ENCODE results near the gene NID1. TPM values are rescaled to one million over a fixed set of nuclear protein-coding genes. Genes with fewer than 3 reads are reported as not detected.
A peak's percentile ranks its signal among the peaks of the same experiment; 100 is the strongest.
"Not testable (repeated sequence)": the region's sequence is repeated elsewhere in the genome, so short reads cannot be mapped to it uniquely, and the experiment has no call there.

The NID1 gene
- total RNA-seq, 4 donors from 2014 or later: 23.4 to 80.0 (median 30.7) TPM

DNA sequence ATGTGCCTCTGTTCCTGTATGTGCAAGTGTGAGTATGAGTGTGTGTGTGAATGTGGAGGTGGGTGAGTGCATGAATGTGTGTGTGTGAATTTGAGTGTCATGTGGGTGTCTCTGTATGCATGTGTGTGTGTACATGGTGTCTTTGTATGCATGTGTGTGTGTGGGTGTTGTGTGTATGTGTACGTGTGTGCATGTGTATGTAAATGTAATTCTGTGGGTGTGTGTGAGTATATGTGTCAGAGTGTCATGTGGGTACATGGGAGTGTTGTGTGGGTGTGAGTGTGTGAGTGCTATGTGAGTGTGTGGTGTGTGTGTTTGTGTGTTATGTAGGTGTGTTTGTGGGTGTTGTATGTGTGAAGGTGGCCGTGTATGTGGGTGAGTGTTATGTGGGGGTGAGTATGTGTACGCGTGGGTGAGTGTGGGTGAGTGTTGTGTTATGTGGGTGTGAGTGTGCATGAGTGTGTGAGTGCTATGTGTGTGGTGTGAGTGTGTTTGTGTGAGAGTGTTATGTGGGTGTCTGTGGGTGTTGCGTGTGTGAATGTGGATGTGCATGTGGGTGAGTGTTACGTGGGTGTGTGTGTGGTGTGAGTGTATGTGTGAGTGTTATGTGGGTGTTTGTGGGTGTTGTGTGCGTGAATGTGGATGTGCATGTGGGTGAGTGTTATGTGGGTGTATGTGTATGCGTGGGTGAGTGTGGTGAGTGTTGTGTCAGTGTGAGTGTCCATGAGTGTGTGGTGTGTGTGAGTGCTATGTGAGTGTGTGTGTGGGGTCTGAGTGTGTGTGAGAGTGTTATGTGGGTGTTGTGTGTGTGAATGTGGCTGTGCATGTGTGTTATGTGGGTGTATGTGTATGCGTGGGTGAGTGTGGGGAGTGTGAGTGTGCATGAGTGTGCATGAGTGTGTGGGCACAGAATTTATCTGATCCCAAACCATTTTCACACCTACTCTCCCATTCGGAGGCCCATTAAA lies 36.6 kb upstream of the NID1 start:
- intact Hi-C loops (cut with DNase I; ENCODE audit: low total_unique reads): no loop called here
- DNase-seq (ENCODE audit: low spot score in 2 of 2): no peak
- WGBS, 2 donors: 85 to 86% methylated on average over 10 of the region's 10 CpGs
- no peak for TF ChIP-seq POLR2A (IDR thresholded peaks at IDR 0.05)
- TF ChIP-seq, protein P1, sequence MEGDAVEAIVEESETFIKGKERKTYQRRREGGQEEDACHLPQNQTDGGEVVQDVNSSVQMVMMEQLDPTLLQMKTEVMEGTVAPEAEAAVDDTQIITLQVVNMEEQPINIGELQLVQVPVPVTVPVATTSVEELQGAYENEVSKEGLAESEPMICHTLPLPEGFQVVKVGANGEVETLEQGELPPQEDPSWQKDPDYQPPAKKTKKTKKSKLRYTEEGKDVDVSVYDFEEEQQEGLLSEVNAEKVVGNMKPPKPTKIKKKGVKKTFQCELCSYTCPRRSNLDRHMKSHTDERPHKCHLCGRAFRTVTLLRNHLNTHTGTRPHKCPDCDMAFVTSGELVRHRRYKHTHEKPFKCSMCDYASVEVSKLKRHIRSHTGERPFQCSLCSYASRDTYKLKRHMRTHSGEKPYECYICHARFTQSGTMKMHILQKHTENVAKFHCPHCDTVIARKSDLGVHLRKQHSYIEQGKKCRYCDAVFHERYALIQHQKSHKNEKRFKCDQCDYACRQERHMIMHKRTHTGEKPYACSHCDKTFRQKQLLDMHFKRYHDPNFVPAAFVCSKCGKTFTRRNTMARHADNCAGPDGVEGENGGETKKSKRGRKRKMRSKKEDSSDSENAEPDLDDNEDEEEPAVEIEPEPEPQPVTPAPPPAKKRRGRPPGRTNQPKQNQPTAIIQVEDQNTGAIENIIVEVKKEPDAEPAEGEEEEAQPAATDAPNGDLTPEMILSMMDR (IDR thresholded peaks at IDR 0.05): no peak
- H3K4me3 ChIP-seq (ENCODE audit: low read depth, poor library complexity, severe bottlenecking): no peak overlapping the region

DNA sequence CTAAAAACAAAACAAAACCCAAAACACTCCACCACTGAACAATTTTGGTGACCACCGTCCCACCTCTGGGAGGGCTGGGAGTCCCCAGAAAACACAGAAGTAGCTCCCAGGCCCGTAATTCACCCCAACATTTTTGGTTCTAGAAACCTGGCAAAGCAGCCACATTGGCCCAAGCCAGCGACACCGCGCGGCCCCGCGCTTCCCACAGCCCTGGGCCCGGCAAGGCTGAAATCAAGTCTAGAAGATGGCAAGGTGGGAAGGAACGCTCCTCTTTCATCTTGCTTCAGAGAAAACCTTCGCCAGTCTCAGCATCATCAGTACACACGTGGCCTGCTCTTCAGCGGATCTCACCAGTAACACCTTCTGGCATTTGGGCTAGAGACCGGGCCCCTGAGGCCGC lies 35.9 kb upstream of the NID1 start:
- H3K4me3 ChIP-seq (ENCODE audit: low read depth, poor library complexity, severe bottlenecking): no peak overlapping the region
- 92 to 94% methylated on average over 15 of the region's 15 CpGs for WGBS, 2 donors
- DNase-seq (ENCODE audit: low spot score in 2 of 2): no peak
- TF ChIP-seq POLR2A (IDR thresholded peaks at IDR 0.05): no peak
- TF ChIP-seq, protein P1 (IDR thresholded peaks at IDR 0.05): no peak
- intact Hi-C loops (cut with DNase I; ENCODE audit: low total_unique reads): no loop called here

DNA sequence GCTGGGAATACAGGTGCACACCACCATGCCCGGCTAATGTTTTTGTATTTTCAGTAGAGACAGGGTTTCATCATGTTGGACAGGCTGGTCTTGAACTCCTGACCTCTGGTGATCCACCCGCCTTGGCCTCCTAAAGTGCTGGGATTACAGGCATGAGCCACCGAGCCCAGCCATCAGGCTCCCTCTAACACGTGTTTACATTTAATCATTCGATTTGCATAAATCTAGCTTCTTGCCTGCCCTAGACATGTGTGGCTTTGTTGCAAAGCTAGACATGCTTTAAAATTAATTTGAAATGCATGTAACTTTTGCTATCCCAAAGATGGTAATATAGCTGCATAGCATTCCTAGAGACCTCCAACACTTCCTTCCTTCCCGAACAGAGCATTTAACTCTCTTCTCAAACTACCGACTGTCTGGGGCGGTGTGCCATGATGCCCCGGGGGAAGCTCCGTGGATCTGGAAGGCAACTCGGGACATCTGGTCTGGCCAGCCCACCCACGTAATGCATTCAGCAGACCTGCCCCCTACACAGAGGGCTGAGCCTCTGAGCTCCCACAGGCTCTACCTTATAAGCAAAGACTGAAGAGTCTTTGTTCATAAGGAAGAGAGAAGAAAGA lies 34.6 kb upstream of the NID1 start:
- WGBS, 2 donors: 10 to 28% methylated on average over 12 of the region's 12 CpGs
- H3K4me3 ChIP-seq (ENCODE audit: low read depth, poor library complexity, severe bottlenecking): no peak overlapping the region
- TF ChIP-seq, protein P1 (IDR thresholded peaks at IDR 0.05): no peak
- TF ChIP-seq POLR2A (IDR thresholded peaks at IDR 0.05): no peak
- intact Hi-C loops (cut with DNase I; ENCODE audit: low total_unique reads): no loop called here
- no peak for DNase-seq (ENCODE audit: low spot score in 2 of 2)

DNA sequence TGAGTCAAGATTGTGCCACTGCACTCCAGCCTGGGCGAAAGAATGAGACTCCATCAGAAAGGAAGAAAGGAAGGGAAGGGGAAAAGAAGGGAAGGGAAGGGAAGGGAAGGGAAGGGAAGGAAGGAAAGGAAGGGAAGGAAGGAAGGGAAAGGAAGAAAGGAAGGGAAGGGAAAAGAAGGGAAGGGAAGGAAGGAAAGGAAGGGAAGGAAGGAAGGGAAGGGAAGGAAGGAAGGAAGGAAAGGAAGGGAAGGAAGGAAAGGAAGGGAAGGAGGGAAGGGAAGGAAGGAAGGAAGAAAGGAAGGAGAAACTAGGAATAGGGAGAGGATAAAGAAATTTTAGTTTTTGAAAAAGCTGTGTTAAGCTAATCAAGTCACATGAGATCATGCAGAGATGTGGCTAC lies 33.4 kb upstream of the NID1 start:
- H3K4me3 ChIP-seq (ENCODE audit: low read depth, poor library complexity, severe bottlenecking): no peak overlapping the region
- WGBS, 2 donors: 50 to 95% methylated on average over 1 of the region's 1 CpG
- TF ChIP-seq POLR2A (IDR thresholded peaks at IDR 0.05): no peak
- TF ChIP-seq, protein P1 (IDR thresholded peaks at IDR 0.05): no peak
- intact Hi-C loops (cut with DNase I; ENCODE audit: low total_unique reads): no loop called here
- DNase-seq (ENCODE audit: low spot score in 2 of 2): no peak

DNA sequence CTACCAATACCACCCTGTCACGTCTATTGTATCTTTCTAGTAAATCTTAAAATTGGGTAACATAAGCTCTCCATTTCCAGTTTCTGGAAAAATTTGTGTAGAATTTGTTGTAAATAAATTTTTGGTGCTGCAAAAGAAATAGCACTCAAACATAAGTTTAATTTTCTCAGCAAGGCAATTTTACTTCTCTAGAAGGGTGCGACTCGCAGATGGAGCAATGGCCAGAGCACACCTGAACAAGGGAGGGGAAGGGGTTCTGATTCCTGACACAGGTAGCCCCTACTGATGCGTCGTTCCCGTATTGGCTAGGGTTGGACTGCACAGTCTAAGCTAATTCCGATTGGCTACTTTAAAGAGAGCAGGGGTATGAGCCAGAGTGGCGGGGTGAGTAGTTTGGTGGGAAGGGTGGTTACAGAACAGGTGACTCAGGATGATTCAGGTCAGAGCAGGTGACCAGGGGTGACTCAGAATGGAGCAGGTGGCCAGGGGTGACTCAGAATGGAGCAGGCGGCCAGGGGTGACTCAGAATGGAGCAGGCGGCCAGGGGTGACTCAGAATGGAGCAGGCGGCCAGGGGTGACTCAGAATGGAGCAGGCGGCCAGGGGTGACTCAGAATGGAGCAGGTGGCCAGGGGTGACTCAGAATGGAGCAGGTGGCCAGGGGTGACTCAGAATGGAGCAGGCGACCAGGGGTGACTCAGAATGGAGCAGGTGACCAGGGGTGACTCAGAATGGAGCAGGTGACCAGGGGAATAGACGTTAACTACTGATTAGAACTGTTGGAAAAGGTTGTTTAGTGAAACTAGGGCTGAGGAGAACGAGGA lies 32.0 kb upstream of the NID1 start:
- intact Hi-C loops (cut with DNase I; ENCODE audit: low total_unique reads); H3K4me3 ChIP-seq (ENCODE audit: low read depth, poor library complexity, severe bottlenecking): not testable (repeated sequence)
- WGBS, 2 donors: 59 to 64% methylated on average over 15 of the region's 15 CpGs
- peak; percentile 90 to 98 for DNase-seq (ENCODE audit: low spot score in 2 of 2)
